Neural cell (in vitro differentiated cells): ENCODE measurements around the gene PPM1B. TPM values are rescaled to one million over a fixed set of nuclear protein-coding genes. Genes with fewer than 3 reads are reported as not detected.

ENCODE experiments used
- H2AFZ ChIP-seq: fragments of 200-600, 300-800 bp; sonication (generic), shearing (Covaris generic); 2 replicates; pipeline ENCODE4 v1.6.0; 2014; ENCODE audit warnings: low read depth, mild to moderate bottlenecking, antibody characterized with exemption, low read length, moderate library complexity
- H3F3A ChIP-seq: fragments of 200-600 bp; shearing (Covaris generic); 2 replicates; pipeline ENCODE4 v1.6.1; 2016; ENCODE audit warnings: mild to moderate bottlenecking, moderate library complexity, mixed read lengths, antibody characterized with exemption, low read length; ENCODE audit not compliant: insufficient read depth, poor library complexity, severe bottlenecking
- H3K27ac ChIP-seq: fragments of 200-600, 300-800 bp; sonication (generic), shearing (Covaris generic); 2 replicates; pipeline ENCODE4 v1.5.1; 2014; ENCODE audit warnings: mild to moderate bottlenecking, low read length, moderate library complexity
- H3K27me3 ChIP-seq: fragments of 300-800, 200-600 bp; sonication (generic), shearing (Covaris generic); 2 replicates; pipeline ENCODE4 v1.6.0; 2014; ENCODE audit warnings: mild to moderate bottlenecking, low read depth, low read length, moderate library complexity; ENCODE audit not compliant: insufficient read depth
- H3K36me3 ChIP-seq: fragments of 300-800, 200-600 bp; sonication (generic), shearing (Covaris generic); 2 replicates; pipeline ENCODE4 v1.5.1; 2014; ENCODE audit warnings: mild to moderate bottlenecking, antibody characterized with exemption, low read length, moderate library complexity; ENCODE audit not compliant: insufficient read depth
- H3K4me2 ChIP-seq: fragments of 300-800, 200-600 bp; sonication (generic), shearing (Covaris generic); 2 replicates; pipeline ENCODE4 v1.6.0; 2014; ENCODE audit warnings: mild to moderate bottlenecking, low read length
- H3K4me3 ChIP-seq: fragments of 300-800, 200-600 bp; sonication (generic), shearing (Covaris generic); 2 replicates; pipeline ENCODE4 v1.5.1; 2014; ENCODE audit warnings: mild to moderate bottlenecking, low read length, moderate library complexity
- H3K79me2 ChIP-seq: fragments of 200-600 bp; shearing (Covaris generic); replicated peaks from 2 replicates; pipeline ENCODE4 v1.6.0; 2014; ENCODE audit warnings: mild to moderate bottlenecking, low read length, moderate library complexity; ENCODE audit not compliant: insufficient read depth
- H3K9ac ChIP-seq: fragments of 300-800, 200-600 bp; sonication (generic), shearing (Covaris generic); 2 replicates; pipeline ENCODE4 v1.6.1; 2016; ENCODE audit warnings: mild to moderate bottlenecking, low read length, mixed read lengths
- H3K9me2 ChIP-seq: fragments of 200-600 bp; shearing (Covaris generic); 2 replicates; pipeline ENCODE4 v1.6.1; 2016; ENCODE audit warnings: mild to moderate bottlenecking, low read length, mixed read lengths; ENCODE audit not compliant: insufficient read depth
- H3K9me3 ChIP-seq: fragments of 200-600, 300-800 bp; sonication (generic), shearing (Covaris generic); 2 replicates; pipeline ENCODE4 v1.6.1; 2016; ENCODE audit warnings: mild to moderate bottlenecking, mixed run types, low read length, moderate library complexity, mixed read lengths
- H4K20me1 ChIP-seq: fragments of 200-600 bp; shearing (Covaris generic); 2 replicates; pipeline ENCODE4 v1.6.1; 2016; ENCODE audit warnings: mild to moderate bottlenecking, mixed run types; ENCODE audit not compliant: insufficient read depth
- EP300 ChIP-seq: fragments of 450-650 bp; conservative IDR thresholded peaks from 2 replicates; pipeline ENCODE4 v1.6.1; 2014; ENCODE audit warnings: antibody characterized with exemption, mild to moderate bottlenecking, moderate library complexity; ENCODE audit not compliant: poor library complexity, severe bottlenecking
- EZH2 ChIP-seq: fragments of 200-600, 300-800 bp; shearing (Covaris generic), sonication (generic); IDR thresholded peaks from 2 replicates; pipeline ENCODE4 v1.6.1; 2014; ENCODE audit warnings: antibody characterized with exemption, low read length, borderline replicate concordance, mild to moderate bottlenecking; ENCODE audit not compliant: insufficient read depth, poor library complexity, severe bottlenecking
- MXI1 ChIP-seq: fragments of 450-650 bp; conservative IDR thresholded peaks from 2 replicates; pipeline ENCODE4 v1.6.1; 2014; ENCODE audit warnings: antibody characterized with exemption, mild to moderate bottlenecking; ENCODE audit not compliant: poor library complexity, severe bottlenecking
- POLR2AphosphoS5 ChIP-seq: IDR thresholded peaks from 2 replicates; pipeline ENCODE4 v1.6.1; 2012
- RAD21 ChIP-seq: fragments of 450-650 bp; conservative IDR thresholded peaks from 2 replicates; pipeline ENCODE4 v1.6.1; 2014; ENCODE audit warnings: antibody characterized with exemption, mild to moderate bottlenecking, moderate library complexity
- SMC3 ChIP-seq: fragments of 450-650 bp; conservative IDR thresholded peaks from 2 replicates; pipeline ENCODE4 v1.6.1; 2014; ENCODE audit warnings: antibody characterized with exemption, mild to moderate bottlenecking, moderate library complexity; ENCODE audit not compliant: poor library complexity
- TAF1 ChIP-seq: IDR thresholded peaks from 2 replicates; pipeline ENCODE4 v1.6.1; 2012; ENCODE audit warnings: low read depth
- polyA plus RNA-seq: library from polyadenylated mRNA; depleted of rRNA; stranded (reverse); fragments of >200 nt; gene quantifications from 2 replicates; pipeline ENCODE4 v1.2.3, GENCODE V29; 2014
- TF ChIP-seq, protein P1 (sequence below): IDR thresholded peaks from 2 replicates; pipeline ENCODE4 v1.6.1; 2012; ENCODE audit warnings: borderline replicate concordance
- TF ChIP-seq, protein P2 (sequence below): fragments of 450-650 bp; IDR thresholded peaks from 2 replicates; pipeline ENCODE4 v1.5.1; 2014; ENCODE audit warnings: antibody characterized with exemption, mild to moderate bottlenecking, moderate library complexity; ENCODE audit not compliant: poor library complexity, severe bottlenecking

Gene PPM1B
- polyA plus RNA-seq, 1 donor from 2014 or later, result 116 TPM

DNA sequence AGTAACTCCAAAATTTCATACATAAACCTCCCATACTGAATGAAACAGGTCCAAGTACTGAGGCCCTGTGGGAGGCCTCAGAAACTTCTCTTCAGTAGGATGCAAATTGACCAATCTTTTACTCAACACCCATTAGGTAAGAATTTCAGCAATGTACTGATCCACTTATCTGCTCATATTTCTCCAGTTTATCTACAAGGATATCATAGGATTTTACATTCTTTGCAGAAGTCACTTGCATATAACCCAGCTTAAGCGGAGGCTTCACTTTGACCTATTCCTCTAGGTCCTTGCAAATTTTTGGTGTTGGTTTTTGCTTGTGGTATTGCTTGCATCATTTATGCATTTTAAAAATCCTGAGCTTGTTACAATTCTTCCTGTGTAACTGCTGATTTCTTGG, 77.8 kb downstream of the PPM1B start:
- Histone ChIP-seq H4K20me1 (no peaks in the 10 kb centered on the region), H3K36me3 (no peaks in the 10 kb centered on the region), H3K27me3 (no peaks in the 10 kb centered on the region), H3K4me2 (no peak overlapping the region), H3K9ac (no peak overlapping the region), H3K79me2 (no peaks in the 10 kb centered on the region), H2AFZ (no peak overlapping the region), H3K9me3 (no peaks in the 10 kb centered on the region), H3K4me3 (no peak overlapping the region), H3K27ac (no peak overlapping the region), H3K9me2 (no peaks in the 10 kb centered on the region), H3F3A (no peaks in the 10 kb centered on the region)
- TF ChIP-seq EP300 (no peak), MXI1 (no peak), POLR2AphosphoS5 (no peak), EZH2 (no peak), RAD21 (no peak), TAF1 (no peak), SMC3 (no peak)
- TF ChIP-seq, protein P1, sequence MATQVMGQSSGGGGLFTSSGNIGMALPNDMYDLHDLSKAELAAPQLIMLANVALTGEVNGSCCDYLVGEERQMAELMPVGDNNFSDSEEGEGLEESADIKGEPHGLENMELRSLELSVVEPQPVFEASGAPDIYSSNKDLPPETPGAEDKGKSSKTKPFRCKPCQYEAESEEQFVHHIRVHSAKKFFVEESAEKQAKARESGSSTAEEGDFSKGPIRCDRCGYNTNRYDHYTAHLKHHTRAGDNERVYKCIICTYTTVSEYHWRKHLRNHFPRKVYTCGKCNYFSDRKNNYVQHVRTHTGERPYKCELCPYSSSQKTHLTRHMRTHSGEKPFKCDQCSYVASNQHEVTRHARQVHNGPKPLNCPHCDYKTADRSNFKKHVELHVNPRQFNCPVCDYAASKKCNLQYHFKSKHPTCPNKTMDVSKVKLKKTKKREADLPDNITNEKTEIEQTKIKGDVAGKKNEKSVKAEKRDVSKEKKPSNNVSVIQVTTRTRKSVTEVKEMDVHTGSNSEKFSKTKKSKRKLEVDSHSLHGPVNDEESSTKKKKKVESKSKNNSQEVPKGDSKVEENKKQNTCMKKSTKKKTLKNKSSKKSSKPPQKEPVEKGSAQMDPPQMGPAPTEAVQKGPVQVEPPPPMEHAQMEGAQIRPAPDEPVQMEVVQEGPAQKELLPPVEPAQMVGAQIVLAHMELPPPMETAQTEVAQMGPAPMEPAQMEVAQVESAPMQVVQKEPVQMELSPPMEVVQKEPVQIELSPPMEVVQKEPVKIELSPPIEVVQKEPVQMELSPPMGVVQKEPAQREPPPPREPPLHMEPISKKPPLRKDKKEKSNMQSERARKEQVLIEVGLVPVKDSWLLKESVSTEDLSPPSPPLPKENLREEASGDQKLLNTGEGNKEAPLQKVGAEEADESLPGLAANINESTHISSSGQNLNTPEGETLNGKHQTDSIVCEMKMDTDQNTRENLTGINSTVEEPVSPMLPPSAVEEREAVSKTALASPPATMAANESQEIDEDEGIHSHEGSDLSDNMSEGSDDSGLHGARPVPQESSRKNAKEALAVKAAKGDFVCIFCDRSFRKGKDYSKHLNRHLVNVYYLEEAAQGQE, result no peak
- TF ChIP-seq, protein P2, sequence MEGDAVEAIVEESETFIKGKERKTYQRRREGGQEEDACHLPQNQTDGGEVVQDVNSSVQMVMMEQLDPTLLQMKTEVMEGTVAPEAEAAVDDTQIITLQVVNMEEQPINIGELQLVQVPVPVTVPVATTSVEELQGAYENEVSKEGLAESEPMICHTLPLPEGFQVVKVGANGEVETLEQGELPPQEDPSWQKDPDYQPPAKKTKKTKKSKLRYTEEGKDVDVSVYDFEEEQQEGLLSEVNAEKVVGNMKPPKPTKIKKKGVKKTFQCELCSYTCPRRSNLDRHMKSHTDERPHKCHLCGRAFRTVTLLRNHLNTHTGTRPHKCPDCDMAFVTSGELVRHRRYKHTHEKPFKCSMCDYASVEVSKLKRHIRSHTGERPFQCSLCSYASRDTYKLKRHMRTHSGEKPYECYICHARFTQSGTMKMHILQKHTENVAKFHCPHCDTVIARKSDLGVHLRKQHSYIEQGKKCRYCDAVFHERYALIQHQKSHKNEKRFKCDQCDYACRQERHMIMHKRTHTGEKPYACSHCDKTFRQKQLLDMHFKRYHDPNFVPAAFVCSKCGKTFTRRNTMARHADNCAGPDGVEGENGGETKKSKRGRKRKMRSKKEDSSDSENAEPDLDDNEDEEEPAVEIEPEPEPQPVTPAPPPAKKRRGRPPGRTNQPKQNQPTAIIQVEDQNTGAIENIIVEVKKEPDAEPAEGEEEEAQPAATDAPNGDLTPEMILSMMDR, result no peak

DNA sequence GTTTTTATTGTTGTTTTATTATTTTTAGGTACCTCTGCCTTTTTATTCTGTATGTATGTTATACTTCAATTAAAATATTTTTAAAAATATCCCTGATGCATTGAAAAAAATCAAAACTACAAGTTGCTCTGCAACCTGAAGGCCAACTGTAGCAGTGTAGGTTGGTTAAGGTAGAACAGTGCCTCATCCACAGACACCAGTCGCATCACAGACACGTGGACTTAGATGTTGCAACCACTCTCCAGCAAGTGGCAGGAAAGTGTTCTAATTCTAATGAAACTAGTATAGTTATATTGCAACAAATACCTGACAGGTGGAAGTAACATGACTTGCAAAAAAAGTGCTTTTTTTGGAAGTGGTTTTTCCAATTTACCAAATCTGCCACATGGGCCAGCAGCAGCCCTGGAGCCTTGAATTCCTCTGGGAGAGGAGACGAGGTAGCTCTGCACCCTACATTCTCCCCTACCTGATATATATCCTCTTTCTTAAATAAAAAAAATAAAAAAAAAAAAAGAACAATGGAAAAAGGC, 78.2 kb downstream of the PPM1B start:
- Histone ChIP-seq H3K79me2 (no peaks in the 10 kb centered on the region), H3K9ac (no peak overlapping the region), H3K27me3 (no peaks in the 10 kb centered on the region), H3K9me2 (no peaks in the 10 kb centered on the region), H3K36me3 (no peaks in the 10 kb centered on the region), H2AFZ (no peak overlapping the region), H3F3A (no peaks in the 10 kb centered on the region), H4K20me1 (no peaks in the 10 kb centered on the region), H3K4me3 (no peak overlapping the region), H3K4me2 (no peak overlapping the region), H3K9me3 (no peaks in the 10 kb centered on the region), H3K27ac (no peak overlapping the region)
- TF ChIP-seq, protein P1, result no peak
- no peak for TF ChIP-seq SMC3
- TF ChIP-seq, protein P2, result no peak
- TF ChIP-seq POLR2AphosphoS5, result no peak
